Mucosa of descending colon (tissue), 3 donors: Measurements from ENCODE around the gene KCNN3. TPM values are rescaled to one million over a fixed set of nuclear protein-coding genes. Genes with fewer than 3 reads are reported as not detected.

ENCODE experiments used
- ATAC-seq: fragments of 200-7000 bp; cut with Tn5 transposase; one replicate; pipeline ENCODE4 v1.9.1; 2020; ENCODE audit warnings: mild to moderate bottlenecking, moderate library complexity
- DNase-seq, 3 donors: peaks; one replicate each; pipeline ENCODE4 v3.0.0-alpha.2; 2020
- H3K36me3 ChIP-seq: fragments of 200-600 bp; one replicate; pipeline ENCODE4 v1.8.0; 2021; ENCODE audit warnings: low read depth, mild to moderate bottlenecking
- H3K4me1 ChIP-seq: fragments of 200-600 bp; one replicate; pipeline ENCODE4 v1.8.0; 2021; ENCODE audit warnings: low read depth, mild to moderate bottlenecking
- H3K4me3 ChIP-seq: fragments of 200-600 bp; one replicate; pipeline ENCODE4 v1.8.0; 2021; ENCODE audit warnings: mild to moderate bottlenecking
- H3K9me3 ChIP-seq: fragments of 200-600 bp; one replicate; pipeline ENCODE4 v1.8.0; 2021; ENCODE audit warnings: mild to moderate bottlenecking
- intact Hi-C, 2 donors: fragments of 100-400 bp; cut with DNase I in 1 of 2; cut with micrococcal nuclease in 1 of 2; formaldehyde crosslinking; loops; one replicate each; pipeline versions ENCODE4 v1.11.0 to v1.11.1; 2022; cut with DNase I, micrococcal nuclease
- total RNA-seq, 3 donors: library from RNA; stranded (reverse); fragmentation: NEBNext Ultra II Directional in 2 of 3; extraction: Animal tissue kit (Norgen Biotek cat#: 25700) in 2 of 3; gene quantifications; one replicate each; pipeline versions ENCODE4 v1.2.1 to v1.2.4, GENCODE V29; 2021 to 2023
- TF ChIP-seq, protein P1 (sequence below): fragments of 200-600 bp; IDR thresholded peaks from one replicate; pipeline ENCODE4 v1.8.0; 2022; ENCODE audit warnings: antibody characterized with exemption, mild to moderate bottlenecking
- donor health status: DM: no; HTN: no; CAD: no; lungs with moderate emphysema.
- donor health status: DM: no; HTN: no; CAD: no.
- donor health status: DM: no; HTN: yes; CAD: no.

Gene KCNN3
- total RNA-seq, 3 donors from 2014 or later, result 1.5 to 19.3 (median 2.0) TPM

DNA sequence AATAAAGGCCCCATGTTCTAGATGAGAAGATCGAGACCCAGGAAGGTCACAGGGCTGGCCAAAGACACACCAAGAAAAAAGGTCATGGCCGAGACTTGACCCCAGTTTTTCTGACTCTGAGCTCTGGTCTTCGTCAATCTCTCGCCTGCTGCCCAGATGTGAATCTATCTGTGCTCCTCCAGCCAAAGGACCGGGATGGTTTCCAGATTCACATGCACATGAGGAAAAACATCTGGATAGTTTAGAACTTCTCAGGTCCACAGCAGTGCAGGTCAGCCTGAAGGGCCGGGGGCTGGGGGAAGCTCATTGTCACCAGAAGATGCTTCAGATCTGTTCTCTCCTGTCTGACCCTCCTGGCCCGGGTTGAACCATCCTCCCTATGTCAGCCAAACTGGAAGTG is 49.0 kb downstream of the KCNN3 start:
- no peak for DNase-seq
- H3K4me1 ChIP-seq, result peaks cover 3% of the 10 kb centered on the region
- no peak for ATAC-seq
- H3K9me3 ChIP-seq, result no peaks in the 10 kb centered on the region
- H3K36me3 ChIP-seq, result no peaks in the 10 kb centered on the region
- no peak overlapping the region for H3K4me3 ChIP-seq
- TF ChIP-seq, protein P1, sequence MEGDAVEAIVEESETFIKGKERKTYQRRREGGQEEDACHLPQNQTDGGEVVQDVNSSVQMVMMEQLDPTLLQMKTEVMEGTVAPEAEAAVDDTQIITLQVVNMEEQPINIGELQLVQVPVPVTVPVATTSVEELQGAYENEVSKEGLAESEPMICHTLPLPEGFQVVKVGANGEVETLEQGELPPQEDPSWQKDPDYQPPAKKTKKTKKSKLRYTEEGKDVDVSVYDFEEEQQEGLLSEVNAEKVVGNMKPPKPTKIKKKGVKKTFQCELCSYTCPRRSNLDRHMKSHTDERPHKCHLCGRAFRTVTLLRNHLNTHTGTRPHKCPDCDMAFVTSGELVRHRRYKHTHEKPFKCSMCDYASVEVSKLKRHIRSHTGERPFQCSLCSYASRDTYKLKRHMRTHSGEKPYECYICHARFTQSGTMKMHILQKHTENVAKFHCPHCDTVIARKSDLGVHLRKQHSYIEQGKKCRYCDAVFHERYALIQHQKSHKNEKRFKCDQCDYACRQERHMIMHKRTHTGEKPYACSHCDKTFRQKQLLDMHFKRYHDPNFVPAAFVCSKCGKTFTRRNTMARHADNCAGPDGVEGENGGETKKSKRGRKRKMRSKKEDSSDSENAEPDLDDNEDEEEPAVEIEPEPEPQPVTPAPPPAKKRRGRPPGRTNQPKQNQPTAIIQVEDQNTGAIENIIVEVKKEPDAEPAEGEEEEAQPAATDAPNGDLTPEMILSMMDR, result no peak
- intact Hi-C loops, result no loop called here

DNA sequence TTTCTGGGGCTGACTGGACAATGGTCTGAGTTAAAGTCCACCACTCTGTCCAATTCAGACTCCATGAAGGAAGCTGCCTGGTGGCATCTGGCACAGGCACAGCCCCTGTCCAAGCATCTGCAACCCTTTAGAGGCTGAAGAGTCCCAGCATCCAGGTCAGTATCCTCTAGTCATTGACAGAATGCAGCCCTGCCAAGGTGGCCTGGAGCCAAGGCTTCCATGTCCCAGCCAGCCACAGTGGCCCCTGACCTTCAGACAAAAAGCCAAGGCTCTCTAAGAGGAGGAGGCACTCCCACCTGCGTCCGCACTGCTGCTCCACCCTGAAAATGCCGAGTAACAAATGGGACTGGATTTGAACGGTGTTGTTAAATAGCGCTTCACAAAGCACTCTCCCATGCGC is 49.4 kb downstream of the KCNN3 start:
- TF ChIP-seq, protein P1, result no peak
- no peak for DNase-seq
- Histone ChIP-seq H3K9me3 (no peaks in the 10 kb centered on the region), H3K4me1 (peaks cover 3% of the 10 kb centered on the region), H3K36me3 (no peaks in the 10 kb centered on the region), H3K4me3 (no peak overlapping the region)
- ATAC-seq, result no peak
- intact Hi-C loops, result no loop called here

DNA sequence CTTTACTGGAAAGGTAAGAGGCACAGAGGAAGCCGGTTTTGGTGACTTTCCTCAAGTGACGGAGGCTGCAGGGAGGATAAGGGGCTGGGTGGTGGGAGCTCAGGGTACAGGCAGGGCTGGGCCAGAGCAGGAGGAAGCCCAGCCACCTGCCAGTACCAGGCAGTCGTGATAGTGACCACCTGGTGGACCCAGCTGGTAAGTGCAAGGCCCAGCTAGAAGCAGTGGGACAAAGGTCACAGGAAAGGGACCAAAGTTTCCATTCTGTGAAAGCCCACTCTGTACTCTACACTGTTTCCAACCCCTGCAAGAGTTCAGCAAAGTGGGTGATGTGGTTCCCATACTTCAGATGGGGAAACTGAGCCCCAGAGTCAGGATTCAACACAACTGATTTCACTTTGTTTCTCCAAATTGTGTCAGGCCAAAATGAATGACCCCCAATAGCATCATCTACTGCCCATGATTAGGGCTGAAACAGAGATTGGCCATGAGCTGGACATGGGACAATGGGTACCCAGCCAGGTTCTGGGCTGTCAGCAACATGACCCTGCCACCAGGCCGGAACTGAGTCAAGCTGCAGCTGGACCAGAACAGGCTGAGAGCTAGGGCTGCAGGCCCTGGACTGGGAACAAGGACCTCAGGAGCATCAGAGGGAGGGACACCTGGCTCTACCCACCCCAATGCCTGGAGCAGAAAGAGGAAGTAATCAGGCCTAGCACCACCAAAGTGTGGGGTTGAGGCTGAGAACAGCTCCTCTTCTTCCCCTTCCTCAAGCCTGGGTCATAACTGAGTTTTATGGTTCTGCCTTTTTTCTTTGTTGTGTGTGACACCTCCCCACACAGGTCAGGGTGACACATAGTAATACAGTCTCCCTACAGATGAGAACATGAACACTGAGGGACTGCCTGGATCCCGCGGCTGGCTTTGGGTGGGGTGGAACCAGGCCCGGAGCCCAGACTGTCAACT is 50.2 kb downstream of the KCNN3 start:
- intact Hi-C loops, result no loop called here
- TF ChIP-seq, protein P1, result no peak
- Histone ChIP-seq H3K9me3 (no peaks in the 10 kb centered on the region), H3K4me1 (peaks cover 3% of the 10 kb centered on the region), H3K36me3 (no peaks in the 10 kb centered on the region), H3K4me3 (no peak overlapping the region)
- no peak for DNase-seq
- peak; percentile 63 for ATAC-seq

DNA sequence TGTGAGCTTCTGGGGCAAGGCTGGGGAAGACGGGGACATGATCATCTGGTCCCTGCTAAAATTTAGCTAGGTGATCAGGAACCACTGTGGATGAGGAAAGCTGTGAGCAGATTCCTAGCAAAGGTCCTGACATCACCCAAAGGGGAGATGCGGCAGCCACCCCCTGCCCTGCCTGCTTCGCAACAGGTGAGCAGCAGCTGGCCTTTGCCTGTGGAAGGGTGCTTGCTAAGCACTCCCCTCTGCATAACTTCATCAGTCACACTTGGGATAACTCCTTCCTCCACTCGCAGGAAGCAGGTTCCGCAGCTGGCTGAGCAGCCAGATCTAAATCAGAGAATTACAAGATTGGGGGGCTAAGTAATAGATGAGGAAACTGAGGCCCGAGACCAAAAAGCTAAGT is 51.2 kb downstream of the KCNN3 start:
- intact Hi-C loops, result no loop called here
- H3K36me3 ChIP-seq, result no peaks in the 10 kb centered on the region
- ATAC-seq (no peak), DNase-seq (no peak)
- no peaks in the 10 kb centered on the region for H3K9me3 ChIP-seq
- no peak overlapping the region for H3K4me3 ChIP-seq
- H3K4me1 ChIP-seq, result peaks cover 3% of the 10 kb centered on the region
- TF ChIP-seq, protein P1, result no peak

DNA sequence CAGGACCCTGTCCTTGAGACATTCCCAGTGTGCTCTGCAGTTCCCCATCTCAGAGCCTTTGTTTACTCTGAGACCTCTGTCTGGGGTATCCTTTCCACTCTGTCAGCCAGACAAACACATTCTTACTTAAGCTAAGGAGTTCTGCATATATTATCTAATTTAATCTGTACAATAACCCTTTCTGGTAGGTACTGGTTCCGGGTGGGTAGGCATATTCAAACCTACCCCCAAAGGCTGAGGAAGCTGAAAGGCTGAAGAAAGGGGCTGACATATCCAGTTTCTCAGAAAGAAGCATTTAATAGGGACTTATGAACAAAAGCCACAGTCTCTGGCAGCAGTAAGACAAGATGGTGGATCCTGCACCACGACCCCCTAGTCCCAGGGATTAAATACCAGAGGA is 53.1 kb downstream of the KCNN3 start:
- H3K4me1 ChIP-seq, result peaks cover 3% of the 10 kb centered on the region
- no peak overlapping the region for H3K4me3 ChIP-seq
- TF ChIP-seq, protein P1, result no peak
- DNase-seq, result no peak
- no peak for ATAC-seq
- no peaks in the 10 kb centered on the region for H3K9me3 ChIP-seq
- intact Hi-C loops, result no loop called here
- no peaks in the 10 kb centered on the region for H3K36me3 ChIP-seq
